Activated CD4-positive, alpha-beta T cell treated with anti-CD3 and anti-CD28 coated beads for 1 hour (primary cell): Measurements from ENCODE around the gene OR8D2.

Experiments used
- DNase-seq: peaks from one replicate; pipeline ENCODE4 v3.0.0-alpha.2; 2020

The OR8D2 gene, protein sequence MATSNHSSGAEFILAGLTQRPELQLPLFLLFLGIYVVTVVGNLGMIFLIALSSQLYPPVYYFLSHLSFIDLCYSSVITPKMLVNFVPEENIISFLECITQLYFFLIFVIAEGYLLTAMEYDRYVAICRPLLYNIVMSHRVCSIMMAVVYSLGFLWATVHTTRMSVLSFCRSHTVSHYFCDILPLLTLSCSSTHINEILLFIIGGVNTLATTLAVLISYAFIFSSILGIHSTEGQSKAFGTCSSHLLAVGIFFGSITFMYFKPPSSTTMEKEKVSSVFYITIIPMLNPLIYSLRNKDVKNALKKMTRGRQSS

GRCh38 chr11:124320097-124320496 lies at the start of gene OR8D2:
Gene OR8D2, minus strand, starts transcription at chr11:124320197. Its CDS starts 0 bp downstream, at chr11:124320197.
- no peak for DNase-seq

DNA sequence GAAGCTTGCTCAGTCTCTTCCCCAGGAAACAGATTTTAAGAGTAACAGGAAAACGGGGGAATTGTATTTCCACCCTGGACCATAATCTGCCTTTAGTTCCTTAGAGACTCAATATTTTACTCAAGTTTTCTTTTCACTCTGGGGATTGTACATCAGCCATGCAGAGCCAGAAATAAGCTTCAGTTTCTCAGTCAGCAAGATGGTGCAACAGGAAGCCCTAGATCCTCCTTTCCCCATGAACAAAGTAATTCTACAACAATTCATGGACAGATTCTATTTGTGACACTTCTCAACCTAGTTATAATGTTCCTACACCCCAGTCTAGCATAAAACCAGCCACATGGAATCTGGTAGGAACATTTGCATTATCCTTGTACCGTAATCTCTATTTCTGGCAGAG lies 39.6 kb upstream of the OR8D2 start:
- no peak for DNase-seq

GRCh38 chr11:124346311-124346955 lies 26.4 kb upstream of the OR8D2 start:
- no peak for DNase-seq

DNA sequence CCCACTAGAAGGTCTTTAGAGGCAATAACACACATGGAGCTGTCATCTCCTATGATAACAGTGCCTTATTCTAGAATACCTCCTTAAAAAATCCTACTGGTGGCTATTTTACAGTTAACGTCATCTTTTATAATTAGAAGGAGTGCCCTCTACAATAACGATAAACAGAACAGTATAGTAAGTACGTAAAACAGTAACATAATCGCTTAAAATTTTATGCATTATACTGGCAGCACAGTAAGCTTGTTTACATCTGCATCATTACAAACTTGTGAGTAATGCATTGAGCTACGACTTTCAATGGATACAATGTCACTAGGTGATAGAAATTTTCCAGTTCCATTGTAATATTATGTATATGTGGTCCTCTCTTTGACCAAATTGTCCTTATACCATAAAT lies 24.3 kb upstream of the OR8D2 start:
- DNase-seq = no peak

- no peak for DNase-seq
Observed at GRCh38 chr11:124340142-124340447, 20.1 kb upstream of the OR8D2 start.

DNA sequence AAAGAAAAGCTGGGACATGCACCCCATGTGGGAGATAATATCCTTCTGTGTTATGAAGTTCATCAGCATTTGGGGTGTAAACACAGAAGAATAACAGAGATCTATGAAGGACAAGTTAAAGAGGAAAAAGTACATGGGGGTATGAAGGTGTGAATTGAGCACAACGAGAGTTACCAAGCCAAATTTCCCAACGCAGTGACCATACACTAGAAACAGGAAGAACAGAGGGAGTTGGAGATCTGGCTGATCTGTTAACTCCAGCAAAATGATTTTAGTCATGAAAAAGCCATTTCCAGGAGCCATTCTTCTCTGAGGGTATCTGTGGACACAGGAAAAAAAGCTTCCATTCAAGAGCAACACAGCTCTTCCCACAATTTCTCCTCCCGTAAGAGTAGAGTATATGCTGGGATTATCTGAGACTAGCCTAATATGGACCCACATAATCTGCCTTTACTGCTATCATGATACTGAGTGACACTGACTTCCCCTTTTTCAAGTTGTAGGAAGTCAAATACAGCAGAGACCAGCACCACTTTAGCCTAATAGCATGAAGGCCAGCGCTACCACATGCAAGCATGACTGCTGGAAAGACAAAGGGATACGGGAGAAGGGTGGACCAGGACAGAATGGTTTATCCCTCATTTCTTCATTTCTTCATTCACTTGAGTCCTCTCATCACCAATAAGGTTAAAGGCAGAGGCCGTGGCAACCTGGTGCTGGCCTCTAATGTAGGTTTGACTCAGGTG lies 19.6 kb upstream of the OR8D2 start:
- no peak for DNase-seq

GRCh38 chr11:124331873-124332272 lies 11.9 kb upstream of the OR8D2 start:
- DNase-seq = no peak

DNA sequence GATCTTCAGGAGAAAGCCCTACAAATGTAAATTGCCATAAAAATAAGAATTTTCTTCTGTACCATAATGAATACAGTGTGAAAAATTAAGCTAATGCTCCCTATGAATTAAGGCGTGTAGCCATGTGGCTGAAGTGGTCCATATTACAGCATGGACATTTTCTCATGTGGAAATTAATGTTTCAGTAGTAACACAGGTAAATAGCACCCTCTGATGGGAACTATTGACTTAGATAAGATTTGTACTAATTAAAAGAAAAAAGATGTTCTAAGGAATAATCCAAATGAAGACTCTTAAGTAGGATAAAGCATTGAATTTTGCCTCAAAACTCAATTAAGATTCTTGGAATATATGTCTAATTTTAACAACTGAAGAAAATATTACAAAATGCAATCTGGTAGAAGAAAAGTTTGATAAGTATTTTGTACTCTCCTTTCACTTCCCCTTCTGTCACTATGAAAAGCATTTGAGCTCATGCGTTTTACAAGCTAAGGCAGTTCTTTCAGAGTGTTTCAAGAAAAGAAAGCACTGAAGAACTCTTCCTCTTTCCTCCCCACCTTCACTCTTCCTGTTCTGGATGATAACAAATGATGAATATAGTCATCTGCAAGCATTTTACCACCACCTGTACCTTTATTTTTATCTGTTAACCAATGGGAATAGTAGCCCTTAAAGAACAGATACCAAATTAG lies 9.9 kb upstream of the OR8D2 start:
- DNase-seq = no peak

- no peak for DNase-seq
Observed at GRCh38 chr11:124327775-124328174, 7.8 kb upstream of the OR8D2 start.

DNA sequence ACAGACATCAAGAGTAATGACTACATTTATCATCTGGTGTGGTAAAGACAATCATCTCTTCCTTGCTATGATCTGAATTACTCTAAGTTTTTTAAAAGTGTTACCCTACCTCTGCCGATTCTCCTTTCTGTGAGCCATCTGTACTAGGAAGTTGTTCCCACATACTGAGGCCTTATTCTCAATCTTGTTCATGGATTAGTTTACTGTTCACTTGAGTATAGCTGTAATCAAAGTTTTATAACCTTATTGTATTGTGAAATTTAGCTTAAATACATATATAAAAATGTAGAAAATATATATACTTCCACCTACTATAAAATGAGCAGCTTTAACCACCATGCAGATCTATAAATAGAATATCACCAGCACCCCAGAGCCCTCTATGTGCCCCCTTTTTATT lies 2.4 kb upstream of the OR8D2 start:
- no peak for DNase-seq

DNA sequence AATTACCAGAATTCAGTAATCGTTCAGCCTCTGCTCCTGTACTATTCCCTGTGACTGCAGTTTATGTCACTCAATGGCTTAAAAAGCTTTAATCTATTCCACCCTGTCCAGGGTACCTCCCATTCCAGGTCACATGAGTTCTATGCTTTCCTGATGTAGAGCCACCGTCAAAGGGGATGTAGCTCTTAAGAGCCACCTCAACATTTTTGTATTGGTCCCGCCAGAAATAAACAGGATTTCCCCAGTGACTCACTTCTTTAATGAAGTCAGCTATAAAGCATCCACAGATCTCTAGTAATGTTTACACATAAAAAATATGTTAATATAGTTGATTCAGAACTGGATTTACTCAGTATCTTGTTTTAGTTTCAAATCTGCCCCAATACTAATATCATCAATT lies 4.9 kb downstream of the OR8D2 start:
- DNase-seq = no peak

- no peak for DNase-seq
Observed at GRCh38 chr11:124313849-124314248, 6.1 kb downstream of the OR8D2 start, which contains the start of gene OR8D1. Gene OR8D1, minus strand, starts transcription at chr11:124313949. Its CDS starts 3,183 bp downstream, at chr11:124310766.

DNA sequence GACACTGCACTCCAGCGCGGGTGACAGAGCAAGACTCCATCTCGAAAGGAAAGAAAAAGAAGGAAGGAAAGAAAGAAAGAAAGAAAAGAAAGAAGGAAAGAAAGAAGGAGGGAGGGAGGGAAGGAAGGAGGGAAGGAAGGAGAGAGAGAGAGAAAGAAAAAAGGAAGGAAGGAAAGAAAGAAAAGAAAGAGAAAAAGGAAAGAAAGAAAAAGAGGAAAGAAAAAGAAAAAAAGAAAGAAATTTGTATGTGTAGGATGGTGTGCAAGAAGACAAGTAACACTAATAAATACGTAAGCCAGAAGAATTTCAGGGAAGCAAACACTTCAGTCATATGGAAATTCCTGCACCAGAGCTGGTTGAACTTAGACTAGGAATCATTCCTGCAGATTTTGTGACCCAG lies 6.9 kb downstream of the OR8D2 start:
- no peak for DNase-seq

GRCh38 chr11:124311670-124312069 lies 8.3 kb downstream of the OR8D2 start:
- DNase-seq = no peak

DNA sequence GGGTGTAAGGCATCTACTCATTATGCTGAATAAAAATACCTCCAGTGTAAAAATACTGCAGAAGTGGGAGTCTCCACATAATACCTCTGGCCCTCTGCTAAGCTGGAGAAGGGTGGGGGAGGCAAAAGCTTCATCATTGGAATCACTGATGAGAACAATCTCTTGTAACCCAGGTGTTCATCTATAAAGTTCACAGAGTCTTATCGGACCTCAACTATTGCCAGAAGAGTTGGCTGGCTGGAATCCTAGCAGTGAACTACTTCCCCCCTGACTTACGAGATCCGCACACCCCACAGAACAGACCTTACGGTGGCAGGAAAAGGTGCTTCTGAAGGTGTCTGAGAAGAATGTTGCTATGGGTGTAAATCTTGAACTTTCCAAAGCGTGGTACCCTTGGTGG lies 8.7 kb downstream of the OR8D2 start:
- DNase-seq = no peak

GRCh38 chr11:124310721-124311120 lies 9.3 kb downstream of the OR8D2 start:
- DNase-seq = no peak

DNA sequence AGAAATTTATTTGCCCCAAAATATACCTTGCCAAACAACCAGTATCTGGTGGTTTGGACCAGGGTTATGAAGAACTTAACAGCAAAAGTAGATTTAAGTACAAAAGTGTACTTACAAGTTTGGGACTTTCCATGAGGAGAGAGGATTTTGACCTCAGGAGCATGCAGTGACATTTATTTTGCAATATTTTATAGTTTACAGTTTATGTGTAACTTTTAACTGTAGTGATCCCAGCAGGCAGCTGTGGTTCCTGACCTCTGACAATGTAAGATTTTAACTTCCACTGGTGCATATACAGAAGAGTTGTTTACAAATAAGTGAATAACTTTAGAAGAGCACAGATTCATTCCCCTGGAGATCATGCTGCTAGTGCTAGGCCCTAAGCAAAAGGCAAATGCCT lies 12.9 kb downstream of the OR8D2 start:
- no peak for DNase-seq

DNA sequence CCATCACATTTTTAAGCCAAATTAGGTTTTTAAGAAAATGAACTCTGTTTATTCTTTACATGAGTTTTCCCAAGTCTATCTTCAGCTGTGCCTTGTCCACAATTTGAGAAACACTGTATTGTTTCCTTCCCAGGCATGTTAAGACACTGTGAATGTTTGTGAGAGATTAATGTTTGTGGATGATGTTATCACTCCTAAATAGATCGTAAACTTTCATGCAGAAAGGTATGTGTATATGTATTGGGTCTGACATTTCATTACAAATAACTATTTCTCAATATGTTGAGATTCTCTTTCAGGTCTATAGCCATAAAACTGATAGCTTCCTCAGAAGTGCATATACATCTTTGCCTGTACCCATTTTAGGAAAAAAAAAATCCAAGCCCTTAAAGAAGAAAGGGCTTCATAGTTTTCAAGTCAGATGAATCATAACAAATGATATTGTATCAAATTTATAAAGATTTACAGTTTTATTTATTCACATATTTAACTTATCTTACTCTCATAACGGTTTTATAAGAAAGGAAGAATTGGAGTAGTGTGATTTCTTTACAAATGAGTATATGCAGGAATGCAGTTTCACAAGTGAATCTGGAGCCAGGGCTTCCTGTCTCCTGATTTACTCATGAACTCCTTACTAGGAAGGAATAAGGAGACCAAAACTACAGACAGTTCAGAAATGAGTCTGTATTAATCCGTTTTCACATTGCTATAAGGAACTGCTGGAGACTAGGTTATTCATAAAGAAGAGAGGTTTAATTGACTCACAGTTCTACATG lies 17.5 kb downstream of the OR8D2 start:
- no peak for DNase-seq

DNA sequence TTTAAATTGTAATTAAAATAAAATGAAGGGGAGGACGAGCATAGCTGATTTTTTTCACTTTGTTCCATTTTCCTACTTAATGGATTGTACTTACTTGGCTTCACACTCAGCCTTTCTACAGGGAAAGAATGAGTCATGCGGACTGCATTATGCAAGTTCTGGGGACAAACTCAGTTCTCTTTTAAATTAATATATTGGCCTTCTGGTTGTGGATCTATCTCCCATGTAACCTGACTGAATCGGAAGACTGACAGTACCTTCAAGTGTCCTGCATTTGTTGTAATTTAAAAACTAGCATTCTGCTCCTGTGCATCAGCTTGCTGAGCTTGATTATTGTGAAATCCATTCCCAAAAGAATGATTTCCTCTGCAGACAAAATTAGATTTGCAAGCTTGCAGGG lies 18.4 kb downstream of the OR8D2 start:
- DNase-seq = no peak

GRCh38 chr11:124297921-124298320 lies 22.1 kb downstream of the OR8D2 start:
- no peak for DNase-seq

- DNase-seq = no peak
Observed at GRCh38 chr11:124296016-124296415, 24.0 kb downstream of the OR8D2 start.

GRCh38 chr11:124294687-124295086 lies 25.3 kb downstream of the OR8D2 start:
- DNase-seq = no peak
